ENCODE results near the gene NLRP14.

Gene NLRP14

GRCh38 chr11:7031471-7031871 lies 11.2 kb downstream of the NLRP14 start:
- Mint-ChIP-seq H3K27me3 (peaks cover 5% of the 10 kb centered on the region), H3K36me3 (no peaks in the 10 kb centered on the region), H3K4me3 (no peak overlapping the region)

GRCh38 chr11:7032692-7033091 lies 12.4 kb downstream of the NLRP14 start:
- Mint-ChIP-seq H3K27ac (no peak overlapping the region), H3K27me3 (peaks cover 5% of the 10 kb centered on the region), H3K36me3 (no peaks in the 10 kb centered on the region), H3K9me3 (ENCODE audit: low read depth) (no peaks in the 10 kb centered on the region), H3K4me1 (ENCODE audit: low read depth) (no peaks in the 10 kb centered on the region), H3K4me3 (no peak overlapping the region)

More at GRCh38 chr11:7031471-7031871, 11.2 kb downstream of the NLRP14 start:
- Mint-ChIP-seq H3K9me3 (ENCODE audit: low read depth) (no peaks in the 10 kb centered on the region), H3K4me1 (ENCODE audit: low read depth) (no peaks in the 10 kb centered on the region), H3K27ac (no peak overlapping the region)

GRCh38 chr11:7034019-7034418 lies 13.7 kb downstream of the NLRP14 start:
- no peaks in the 10 kb centered on the region for H3K36me3 Mint-ChIP-seq
- no peaks in the 10 kb centered on the region for H3K9me3 Mint-ChIP-seq (ENCODE audit: low read depth)
- no peak overlapping the region for H3K27ac Mint-ChIP-seq
- no peaks in the 10 kb centered on the region for H3K4me1 Mint-ChIP-seq (ENCODE audit: low read depth)
- peaks cover 5% of the 10 kb centered on the region for H3K27me3 Mint-ChIP-seq
- H3K4me3 Mint-ChIP-seq, result no peak overlapping the region

- Mint-ChIP-seq H3K4me3 (no peak overlapping the region), H3K9me3 (ENCODE audit: low read depth) (no peaks in the 10 kb centered on the region), H3K36me3 (no peaks in the 10 kb centered on the region), H3K27ac (no peak overlapping the region), H3K4me1 (ENCODE audit: low read depth) (no peaks in the 10 kb centered on the region), H3K27me3 (peaks cover 7% of the 10 kb centered on the region)
Measured at GRCh38 chr11:7046474-7047175, 26.3 kb downstream of the NLRP14 start.

GRCh38 chr11:7050191-7050590 lies 29.9 kb downstream of the NLRP14 start:
- no peak overlapping the region for H3K4me3 Mint-ChIP-seq
- H3K36me3 Mint-ChIP-seq, result no peaks in the 10 kb centered on the region
- no peaks in the 10 kb centered on the region for H3K4me1 Mint-ChIP-seq (ENCODE audit: low read depth)
- peaks cover 9% of the 10 kb centered on the region for H3K27me3 Mint-ChIP-seq
- no peaks in the 10 kb centered on the region for H3K9me3 Mint-ChIP-seq (ENCODE audit: low read depth)
- no peak overlapping the region for H3K27ac Mint-ChIP-seq

- Mint-ChIP-seq H3K36me3 (no peaks in the 10 kb centered on the region), H3K27me3 (peaks cover 7% of the 10 kb centered on the region), H3K27ac (no peak overlapping the region), H3K4me3 (no peak overlapping the region), H3K9me3 (ENCODE audit: low read depth) (no peaks in the 10 kb centered on the region), H3K4me1 (ENCODE audit: low read depth) (no peaks in the 10 kb centered on the region)
Measured at GRCh38 chr11:7056828-7057513, 36.7 kb downstream of the NLRP14 start.

GRCh38 chr11:7057641-7058040 lies 37.4 kb downstream of the NLRP14 start:
- H3K4me1 Mint-ChIP-seq (ENCODE audit: low read depth), result no peaks in the 10 kb centered on the region
- H3K27me3 Mint-ChIP-seq, result peaks cover 9% of the 10 kb centered on the region
- H3K9me3 Mint-ChIP-seq (ENCODE audit: low read depth), result no peaks in the 10 kb centered on the region
- no peaks in the 10 kb centered on the region for H3K36me3 Mint-ChIP-seq
- no peak overlapping the region for H3K27ac Mint-ChIP-seq
- H3K4me3 Mint-ChIP-seq, result no peak overlapping the region

GRCh38 chr11:7060868-7061267 lies 40.6 kb downstream of the NLRP14 start:
- no peak overlapping the region for H3K4me3 Mint-ChIP-seq
- H3K9me3 Mint-ChIP-seq (ENCODE audit: low read depth), result no peaks in the 10 kb centered on the region
- H3K36me3 Mint-ChIP-seq, result no peaks in the 10 kb centered on the region
- H3K27ac Mint-ChIP-seq, result no peak overlapping the region
- H3K4me1 Mint-ChIP-seq (ENCODE audit: low read depth), result no peaks in the 10 kb centered on the region
- H3K27me3 Mint-ChIP-seq, result peaks cover 7% of the 10 kb centered on the region

- H3K4me3 Mint-ChIP-seq, result no peak overlapping the region
- H3K27me3 Mint-ChIP-seq, result peaks cover 7% of the 10 kb centered on the region
- no peaks in the 10 kb centered on the region for H3K36me3 Mint-ChIP-seq
- H3K4me1 Mint-ChIP-seq (ENCODE audit: low read depth), result no peaks in the 10 kb centered on the region
- H3K9me3 Mint-ChIP-seq (ENCODE audit: low read depth), result no peaks in the 10 kb centered on the region
- H3K27ac Mint-ChIP-seq, result no peak overlapping the region
Measured at GRCh38 chr11:7062534-7062933, 42.3 kb downstream of the NLRP14 start.

- Mint-ChIP-seq H3K4me3 (no peak overlapping the region), H3K9me3 (ENCODE audit: low read depth) (no peaks in the 10 kb centered on the region), H3K36me3 (no peaks in the 10 kb centered on the region), H3K27me3 (peaks cover 9% of the 10 kb centered on the region), H3K27ac (no peak overlapping the region), H3K4me1 (ENCODE audit: low read depth) (no peaks in the 10 kb centered on the region)
Measured at GRCh38 chr11:7072401-7073028, 52.2 kb downstream of the NLRP14 start.

- Mint-ChIP-seq H3K9me3 (ENCODE audit: low read depth) (peaks cover 8% of the 10 kb centered on the region), H3K4me1 (ENCODE audit: low read depth) (no peaks in the 10 kb centered on the region), H3K27me3 (peaks cover 6% of the 10 kb centered on the region), H3K36me3 (no peaks in the 10 kb centered on the region), H3K27ac (no peak overlapping the region), H3K4me3 (no peak overlapping the region)
Measured at GRCh38 chr11:7077101-7077500, 56.8 kb downstream of the NLRP14 start.

GRCh38 chr11:7079545-7080135 lies 59.4 kb downstream of the NLRP14 start:
- Mint-ChIP-seq H3K9me3 (ENCODE audit: low read depth) (peaks cover 8% of the 10 kb centered on the region), H3K27me3 (peaks cover 11% of the 10 kb centered on the region), H3K36me3 (no peaks in the 10 kb centered on the region), H3K4me3 (no peak overlapping the region), H3K4me1 (ENCODE audit: low read depth) (no peaks in the 10 kb centered on the region), H3K27ac (no peak overlapping the region)

GRCh38 chr11:7080900-7081299 lies 60.6 kb downstream of the NLRP14 start:
- Mint-ChIP-seq H3K4me1 (ENCODE audit: low read depth) (no peaks in the 10 kb centered on the region), H3K4me3 (no peak overlapping the region)

GRCh38 chr11:7081441-7081840 lies 61.2 kb downstream of the NLRP14 start:
- Mint-ChIP-seq H3K27me3 (peaks cover 11% of the 10 kb centered on the region), H3K9me3 (ENCODE audit: low read depth) (peaks cover 8% of the 10 kb centered on the region), H3K36me3 (no peaks in the 10 kb centered on the region), H3K27ac (no peak overlapping the region), H3K4me3 (no peak overlapping the region), H3K4me1 (ENCODE audit: low read depth) (no peaks in the 10 kb centered on the region)

More at GRCh38 chr11:7080900-7081299, 60.6 kb downstream of the NLRP14 start:
- Mint-ChIP-seq H3K27ac (no peak overlapping the region), H3K36me3 (no peaks in the 10 kb centered on the region), H3K27me3 (peaks cover 13% of the 10 kb centered on the region), H3K9me3 (ENCODE audit: low read depth) (peaks cover 8% of the 10 kb centered on the region)

- Mint-ChIP-seq H3K9me3 (ENCODE audit: low read depth) (no peaks in the 10 kb centered on the region), H3K27ac (no peak within 1 kb of the TSS), H3K27me3 (peaks cover 4% of the 10 kb centered on the region), H3K36me3 (no peaks in the 10 kb centered on the region), H3K4me1 (ENCODE audit: low read depth) (no peaks in the 10 kb centered on the region), H3K4me3 (no peak within 1 kb of the TSS)
Measured at GRCh38 chr11:7088921-7089320, 68.6 kb downstream of the NLRP14 start, which contains the start of gene RBMXL2. Gene RBMXL2, plus strand, starts transcription at chr11:7088998. Its CDS starts 123 bp downstream, at chr11:7089121.
